ENCODE data around the gene IRF1.
"Not testable (repeated sequence)": the region's sequence is repeated elsewhere in the genome, so short reads cannot be mapped to it uniquely, and the experiment has no call there.

Gene IRF1

GRCh38 chr5:132438917-132439316 is 51.7 kb downstream of the IRF1 start:
- DNase-seq (ENCODE audit: low read depth in 3 of 3), result no peak

DNA sequence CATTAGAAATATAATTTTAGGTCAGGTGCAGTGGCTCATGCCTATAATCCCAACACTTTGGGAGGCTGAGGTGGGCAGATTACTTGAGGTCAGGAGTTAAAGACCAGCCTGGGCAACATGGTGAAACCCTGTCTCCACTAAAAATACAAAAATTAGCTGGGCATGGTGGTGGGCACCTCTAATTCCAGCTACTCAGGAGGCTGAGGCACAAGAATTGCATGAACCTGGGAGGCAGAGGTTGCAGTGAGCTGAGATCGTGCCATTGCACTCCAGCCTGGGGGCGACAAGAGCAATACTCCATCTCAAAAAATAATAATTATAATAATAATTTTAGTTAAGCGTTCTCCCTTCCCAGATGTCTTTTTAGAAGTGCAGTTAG is 52.3 kb downstream of the IRF1 start:
- not testable (repeated sequence) for DNase-seq (ENCODE audit: low read depth in 3 of 3)

DNA sequence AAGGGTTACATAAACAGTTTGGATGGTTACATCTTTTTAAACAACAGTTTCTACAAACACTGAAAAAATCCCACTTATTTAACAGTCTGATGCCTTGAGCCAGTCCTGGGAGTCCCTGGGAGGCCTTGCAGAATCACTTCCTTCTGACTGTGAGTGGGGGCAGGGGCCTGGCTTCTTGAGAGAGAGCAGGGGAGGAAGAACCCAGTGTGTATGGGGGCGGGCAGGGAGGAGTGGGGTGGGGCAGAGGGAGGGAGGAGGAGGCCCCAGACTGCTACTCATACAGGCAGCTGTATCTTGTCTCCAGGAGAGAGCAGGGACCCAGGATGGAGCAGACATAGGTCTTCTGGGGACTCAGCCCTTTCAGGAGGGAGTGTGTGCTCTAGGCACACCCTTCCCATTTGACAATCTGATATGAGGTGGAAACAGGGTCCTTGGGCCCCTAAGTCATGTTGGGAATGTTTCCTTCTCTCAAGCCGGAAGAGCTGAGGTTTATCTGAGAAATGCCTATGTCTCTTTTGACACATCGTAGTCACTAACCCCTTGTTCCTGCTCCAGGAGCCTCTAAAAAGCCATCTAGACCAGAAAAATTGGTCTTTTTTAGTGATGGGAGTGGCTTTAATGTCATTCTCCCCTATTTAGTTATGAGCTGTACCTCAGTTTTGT is 52.8 kb downstream of the IRF1 start:
- DNase-seq (ENCODE audit: low read depth in 3 of 3), result peak in 2 of 3 experiments; percentile 32 to 64

- DNase-seq (ENCODE audit: low read depth in 3 of 3), result no peak
Measured at GRCh38 chr5:132436936-132437335, 53.6 kb downstream of the IRF1 start.

DNA sequence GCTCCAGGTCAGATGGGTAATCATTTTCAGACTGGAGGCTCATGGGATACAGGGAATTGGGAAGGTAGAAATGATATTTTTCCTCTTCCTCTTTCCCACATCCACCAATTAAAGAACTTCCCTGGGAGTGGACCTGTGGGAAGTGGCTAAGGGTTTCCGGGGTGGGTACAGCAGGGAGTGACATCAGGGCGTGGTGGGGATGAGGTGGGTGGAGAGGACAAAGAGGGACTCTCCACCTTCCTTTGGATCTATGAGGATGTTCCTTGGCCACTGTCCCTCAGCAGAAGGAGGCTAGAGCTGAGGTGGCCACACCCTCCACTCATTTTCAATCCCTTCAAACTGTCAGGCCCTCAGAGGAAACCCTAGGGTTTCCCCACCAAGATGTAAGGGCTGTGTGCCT is 54.7 kb downstream of the IRF1 start:
- no peak for DNase-seq (ENCODE audit: low read depth in 3 of 3)

- no peak for DNase-seq (ENCODE audit: low read depth in 3 of 3)
Measured at GRCh38 chr5:132435447-132435846, 55.1 kb downstream of the IRF1 start.

GRCh38 chr5:132434416-132435286 is 55.9 kb downstream of the IRF1 start:
- no peak for DNase-seq (ENCODE audit: low read depth in 3 of 3)

- no peak for DNase-seq (ENCODE audit: low read depth in 3 of 3)
Measured at GRCh38 chr5:132433141-132433540, 57.4 kb downstream of the IRF1 start.

- DNase-seq (ENCODE audit: low read depth in 3 of 3), result no peak
Measured at GRCh38 chr5:132431632-132432031, 58.9 kb downstream of the IRF1 start.
